ENCODE measurements around the gene SEPTIN1.

SEPTIN1 gene

DNA sequence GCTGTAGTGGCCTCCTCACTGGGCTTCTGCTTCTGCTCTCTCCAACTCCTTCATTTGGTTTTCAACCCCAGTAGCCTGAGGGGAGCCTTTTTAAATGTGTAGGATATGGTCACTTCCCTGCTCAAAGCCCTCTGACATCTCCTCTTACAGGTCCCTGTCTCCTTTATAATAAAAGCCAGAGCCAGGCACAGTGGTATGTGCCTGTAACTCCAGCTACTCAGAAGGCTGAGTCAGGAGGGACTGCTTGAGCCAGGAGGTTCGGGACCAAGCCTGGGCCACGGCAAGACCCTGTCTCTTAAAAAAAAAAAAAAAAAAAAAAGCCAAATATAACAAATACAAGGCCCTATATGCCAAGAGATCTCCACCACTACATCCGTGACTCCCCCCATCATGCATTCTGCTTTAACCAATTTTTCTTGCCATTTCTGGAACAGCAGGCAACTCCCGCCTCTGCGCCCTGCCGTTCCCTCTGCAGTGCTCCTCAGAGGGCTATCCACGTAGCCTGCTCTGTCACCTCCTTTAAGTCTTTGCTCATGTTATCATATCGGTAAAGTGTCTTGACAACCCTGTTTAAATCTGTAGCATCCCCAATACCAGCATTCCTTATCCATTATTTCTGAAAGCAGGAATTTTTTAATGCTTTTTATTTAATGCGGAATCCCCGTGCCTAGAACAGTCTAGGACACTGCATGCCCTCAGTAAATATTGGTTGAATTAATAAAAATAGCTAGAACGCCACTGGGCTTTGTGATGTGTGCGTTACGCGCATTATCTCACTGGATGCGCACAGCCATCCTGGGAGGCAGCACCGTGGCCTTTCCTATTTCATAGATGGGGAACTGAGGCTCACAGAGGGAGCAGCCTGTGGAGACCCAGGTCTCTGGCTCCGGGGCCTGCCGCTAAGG, 34.5 kb upstream of the SEPTIN1 start:
- Histone ChIP-seq H3K4me3 (ENCODE audit: low read depth in 1 of 5, low read length in 5 of 5) (peak overlapping the region; percentile 58 to 85 (median 74)), H3K4me1 (ENCODE audit: control insufficient read depth in 5 of 5, insufficient read depth in 5 of 5, low read length in 5 of 5) (peaks cover 0 to 18% (median 11%) of the 10 kb centered on the region in 5 donors), H3K9ac (ENCODE audit: low read length in 5 of 5) (peak overlapping the region in 1 of 5 donors; percentile 51), H3K27ac (ENCODE audit: low read depth, low read length) (no peak overlapping the region), H3K36me3 (ENCODE audit: control insufficient read depth in 5 of 5, insufficient read depth in 5 of 5, low read length in 5 of 5) (peaks cover 0 to 19% (median 7%) of the 10 kb centered on the region in 5 donors), H3K27me3 (ENCODE audit: control insufficient read depth in 5 of 5, insufficient read depth in 4 of 5, low read length in 5 of 5) (no peaks in the 10 kb centered on the region), H3K9me3 (ENCODE audit: control insufficient read depth in 5 of 5, low read length in 5 of 5) (no peaks in the 10 kb centered on the region)

DNA sequence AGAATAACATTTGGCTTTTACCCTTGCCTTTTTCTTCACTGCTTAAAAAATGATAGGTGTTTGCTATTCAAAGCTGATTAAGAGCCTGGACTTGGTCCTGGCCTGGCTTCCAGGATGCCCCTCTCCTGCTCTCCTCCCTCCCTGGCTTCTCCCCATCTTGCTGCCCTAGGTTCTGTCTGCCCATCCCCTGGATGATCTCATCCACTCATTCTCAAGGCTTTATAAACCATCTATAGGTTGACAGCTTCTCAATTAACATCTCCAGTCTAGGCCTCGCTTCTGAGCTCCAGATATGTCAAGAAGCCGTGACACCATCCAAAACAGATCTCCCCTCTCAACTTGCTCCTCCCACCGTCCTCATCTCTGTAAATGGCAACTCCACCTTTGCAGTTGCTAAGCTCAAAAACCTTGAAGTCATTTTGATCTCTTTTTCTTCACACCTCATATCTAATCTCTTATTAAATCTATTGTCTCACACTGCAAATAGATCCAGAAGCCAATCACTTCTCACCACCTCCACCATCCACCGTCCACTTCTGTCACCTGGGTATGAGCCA, 33.8 kb upstream of the SEPTIN1 start:
- Histone ChIP-seq H3K4me1 (ENCODE audit: control insufficient read depth in 5 of 5, insufficient read depth in 5 of 5, low read length in 5 of 5) (peaks cover 0 to 18% (median 11%) of the 10 kb centered on the region in 5 donors), H3K9ac (ENCODE audit: low read length in 5 of 5) (no peak overlapping the region), H3K36me3 (ENCODE audit: control insufficient read depth in 5 of 5, insufficient read depth in 5 of 5, low read length in 5 of 5) (peaks cover 0 to 22% (median 11%) of the 10 kb centered on the region in 5 donors), H3K9me3 (ENCODE audit: control insufficient read depth in 5 of 5, low read length in 5 of 5) (no peaks in the 10 kb centered on the region), H3K27me3 (ENCODE audit: control insufficient read depth in 5 of 5, insufficient read depth in 4 of 5, low read length in 5 of 5) (no peaks in the 10 kb centered on the region), H3K4me3 (ENCODE audit: low read depth in 1 of 5, low read length in 5 of 5) (no peak overlapping the region), H3K27ac (ENCODE audit: low read depth, low read length) (no peak overlapping the region)

- Histone ChIP-seq H3K4me1 (ENCODE audit: control insufficient read depth in 5 of 5, insufficient read depth in 5 of 5, low read length in 5 of 5) (peaks cover 0 to 25% (median 21%) of the 10 kb centered on the region in 5 donors), H3K27me3 (ENCODE audit: control insufficient read depth in 5 of 5, insufficient read depth in 4 of 5, low read length in 5 of 5) (no peaks in the 10 kb centered on the region), H3K9ac (ENCODE audit: low read length in 5 of 5) (peak overlapping the region in 1 of 5 donors; percentile 10), H3K27ac (ENCODE audit: low read depth, low read length) (no peak overlapping the region), H3K9me3 (ENCODE audit: control insufficient read depth in 5 of 5, low read length in 5 of 5) (no peaks in the 10 kb centered on the region), H3K4me3 (ENCODE audit: low read depth in 1 of 5, low read length in 5 of 5) (no peak overlapping the region), H3K36me3 (ENCODE audit: control insufficient read depth in 5 of 5, insufficient read depth in 5 of 5, low read length in 5 of 5) (peaks cover 0 to 18% (median 11%) of the 10 kb centered on the region in 5 donors)
Observed at GRCh38 chr16:30414159-30414558, 31.8 kb upstream of the SEPTIN1 start.

- no peak overlapping the region for H3K4me3 ChIP-seq (ENCODE audit: low read depth in 1 of 5, low read length in 5 of 5)
- H3K27ac ChIP-seq (ENCODE audit: low read depth, low read length), result no peak overlapping the region
Observed at GRCh38 chr16:30413112-30413806, 30.9 kb upstream of the SEPTIN1 start.

GRCh38 chr16:30409125-30410060, 27.0 kb upstream of the SEPTIN1 start:
- H3K4me3 ChIP-seq (ENCODE audit: low read depth in 1 of 5, low read length in 5 of 5), result peak overlapping the region in 2 of 5 donors; percentile 2 to 8
- no peak overlapping the region for H3K27ac ChIP-seq (ENCODE audit: low read depth, low read length)
- H3K27me3 ChIP-seq (ENCODE audit: control insufficient read depth in 5 of 5, insufficient read depth in 4 of 5, low read length in 5 of 5), result no peaks in the 10 kb centered on the region
- H3K9me3 ChIP-seq (ENCODE audit: control insufficient read depth in 5 of 5, low read length in 5 of 5), result no peaks in the 10 kb centered on the region
- H3K4me1 ChIP-seq (ENCODE audit: control insufficient read depth in 5 of 5, insufficient read depth in 5 of 5, low read length in 5 of 5), result peaks cover 4 to 27% (median 24%) of the 10 kb centered on the region in 5 donors
- no peak overlapping the region for H3K9ac ChIP-seq (ENCODE audit: low read length in 5 of 5)
- peaks cover 0 to 18% (median 11%) of the 10 kb centered on the region in 5 donors for H3K36me3 ChIP-seq (ENCODE audit: control insufficient read depth in 5 of 5, insufficient read depth in 5 of 5, low read length in 5 of 5)

More at GRCh38 chr16:30413112-30413806, 30.9 kb upstream of the SEPTIN1 start:
- Histone ChIP-seq H3K9ac (ENCODE audit: low read length in 5 of 5) (no peak overlapping the region), H3K4me1 (ENCODE audit: control insufficient read depth in 5 of 5, insufficient read depth in 5 of 5, low read length in 5 of 5) (peaks cover 1 to 27% (median 25%) of the 10 kb centered on the region in 5 donors), H3K9me3 (ENCODE audit: control insufficient read depth in 5 of 5, low read length in 5 of 5) (no peaks in the 10 kb centered on the region), H3K36me3 (ENCODE audit: control insufficient read depth in 5 of 5, insufficient read depth in 5 of 5, low read length in 5 of 5) (peaks cover 0 to 18% (median 11%) of the 10 kb centered on the region in 5 donors), H3K27me3 (ENCODE audit: control insufficient read depth in 5 of 5, insufficient read depth in 4 of 5, low read length in 5 of 5) (no peaks in the 10 kb centered on the region)

GRCh38 chr16:30407804-30408534, 25.6 kb upstream of the SEPTIN1 start:
- Histone ChIP-seq H3K27ac (ENCODE audit: low read depth, low read length) (peak overlapping the region; percentile 63), H3K27me3 (ENCODE audit: control insufficient read depth in 5 of 5, insufficient read depth in 4 of 5, low read length in 5 of 5) (no peaks in the 10 kb centered on the region), H3K4me1 (ENCODE audit: control insufficient read depth in 5 of 5, insufficient read depth in 5 of 5, low read length in 5 of 5) (peaks cover 4 to 27% (median 24%) of the 10 kb centered on the region in 5 donors), H3K9ac (ENCODE audit: low read length in 5 of 5) (peak overlapping the region in 4 of 5 donors; percentile 73 to 89 (median 80)), H3K36me3 (ENCODE audit: control insufficient read depth in 5 of 5, insufficient read depth in 5 of 5, low read length in 5 of 5) (peaks cover 0 to 11% (median 5%) of the 10 kb centered on the region in 5 donors), H3K9me3 (ENCODE audit: control insufficient read depth in 5 of 5, low read length in 5 of 5) (no peaks in the 10 kb centered on the region), H3K4me3 (ENCODE audit: low read depth in 1 of 5, low read length in 5 of 5) (peak overlapping the region in 4 of 5 donors; percentile 58 to 77 (median 64))

DNA sequence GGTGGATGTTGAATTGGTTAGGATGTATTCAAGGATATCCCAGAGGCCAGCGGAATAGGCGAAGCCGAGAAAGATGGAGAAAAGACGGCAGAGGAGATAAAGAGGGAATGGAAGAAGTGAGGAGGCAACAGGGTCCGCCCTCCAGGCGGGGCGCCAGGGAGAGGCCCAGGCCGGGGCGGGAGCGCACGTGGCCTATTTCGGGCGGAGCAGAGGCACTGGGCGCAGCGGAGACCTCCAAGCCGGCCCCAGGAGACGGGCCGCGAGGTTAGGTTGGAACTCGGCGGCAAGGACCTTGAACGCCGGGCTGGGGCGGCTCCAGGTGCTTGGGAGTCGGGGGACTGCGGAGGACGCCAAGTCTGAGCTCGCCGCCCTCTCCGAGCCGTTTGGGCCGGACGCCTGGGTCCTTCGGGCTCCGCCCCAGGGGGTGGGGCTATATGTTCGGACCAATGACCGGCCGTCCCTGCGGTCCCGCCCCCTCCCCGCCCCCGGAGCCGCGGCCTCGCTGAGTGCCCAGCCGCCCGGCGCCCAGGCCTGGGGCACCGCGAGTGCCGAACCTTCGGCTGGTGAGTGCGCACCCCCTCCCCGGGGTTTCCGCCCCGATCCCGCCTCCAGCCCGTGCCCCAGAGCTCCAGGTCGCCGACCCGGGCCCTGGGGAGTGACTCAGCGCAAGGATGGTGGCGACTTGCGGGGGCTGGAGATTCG, 24.9 kb upstream of the SEPTIN1 start, which contains the start of gene ZNF771:
ZNF771 (plus strand) TSS at position 505 of the 702 bp plus-strand sequence. CDS start 448 bp downstream, outside the sequence.
- H3K27me3 ChIP-seq (ENCODE audit: control insufficient read depth in 5 of 5, insufficient read depth in 4 of 5, low read length in 5 of 5), result no peaks in the 10 kb centered on the region
- H3K9me3 ChIP-seq (ENCODE audit: control insufficient read depth in 5 of 5, low read length in 5 of 5), result no peaks in the 10 kb centered on the region
- peak within 1 kb of the TSS in 4 of 5 donors; percentile 73 to 89 (median 80) for H3K9ac ChIP-seq (ENCODE audit: low read length in 5 of 5)
- H3K4me3 ChIP-seq (ENCODE audit: low read depth in 1 of 5, low read length in 5 of 5), result peak within 1 kb of the TSS; percentile 59 to 77 (median 68)
- H3K4me1 ChIP-seq (ENCODE audit: control insufficient read depth in 5 of 5, insufficient read depth in 5 of 5, low read length in 5 of 5), result peaks cover 4 to 27% (median 24%) of the 10 kb centered on the region in 5 donors
- H3K27ac ChIP-seq (ENCODE audit: low read depth, low read length), result peak within 1 kb of the TSS; percentile 63
- H3K36me3 ChIP-seq (ENCODE audit: control insufficient read depth in 5 of 5, insufficient read depth in 5 of 5, low read length in 5 of 5), result peaks cover 0 to 9% (median 5%) of the 10 kb centered on the region in 5 donors

DNA sequence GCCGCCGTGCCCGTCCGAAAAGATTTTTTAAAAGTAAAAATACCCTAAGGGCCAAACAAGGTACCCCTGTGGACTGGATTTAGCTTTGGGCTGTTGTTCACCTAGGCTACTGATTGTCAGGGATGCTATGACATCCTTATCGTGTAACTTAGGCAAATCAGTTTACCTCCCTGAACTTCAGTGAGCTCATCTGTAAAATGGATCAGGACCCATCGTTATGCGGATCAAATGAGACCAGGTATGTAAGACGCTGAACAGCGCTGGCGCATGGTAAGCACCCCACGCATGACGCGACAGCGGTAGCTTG, 24.4 kb upstream of the SEPTIN1 start:
- Histone ChIP-seq H3K36me3 (ENCODE audit: control insufficient read depth in 5 of 5, insufficient read depth in 5 of 5, low read length in 5 of 5) (peaks cover 0 to 5% (median 5%) of the 10 kb centered on the region in 5 donors), H3K4me3 (ENCODE audit: low read depth in 1 of 5, low read length in 5 of 5) (peak overlapping the region; percentile 59 to 77 (median 68)), H3K27me3 (ENCODE audit: control insufficient read depth in 5 of 5, insufficient read depth in 4 of 5, low read length in 5 of 5) (no peaks in the 10 kb centered on the region), H3K27ac (ENCODE audit: low read depth, low read length) (peak overlapping the region; percentile 63), H3K9ac (ENCODE audit: low read length in 5 of 5) (peak overlapping the region in 4 of 5 donors; percentile 68 to 85 (median 77)), H3K9me3 (ENCODE audit: control insufficient read depth in 5 of 5, low read length in 5 of 5) (no peaks in the 10 kb centered on the region), H3K4me1 (ENCODE audit: control insufficient read depth in 5 of 5, insufficient read depth in 5 of 5, low read length in 5 of 5) (peaks cover 4 to 27% (median 24%) of the 10 kb centered on the region in 5 donors)

Measured in subcutaneous abdominal adipose tissue (tissue), 5 donors.